GM19238 (cell line): ENCODE results near the gene HIVEP3.

Source experiments
- DNase-seq: peaks from one replicate; pipeline ENCODE4 v3.0.0; 2011; ENCODE audit warnings: low spot score; ENCODE audit not compliant: insufficient read length

HIVEP3 gene

GRCh38 chr1:41735139-41735538, 183.6 kb downstream of the HIVEP3 start:
- DNase-seq, result no peak

- no peak for DNase-seq
Observed at GRCh38 chr1:41734201-41734970, 184.3 kb downstream of the HIVEP3 start.

- DNase-seq, result no peak
Observed at GRCh38 chr1:41733725-41734124, 185.0 kb downstream of the HIVEP3 start.

- DNase-seq, result no peak
Observed at GRCh38 chr1:41733021-41733420, 185.7 kb downstream of the HIVEP3 start.

- no peak for DNase-seq
Observed at GRCh38 chr1:41731516-41732030, 187.1 kb downstream of the HIVEP3 start.

- no peak for DNase-seq
Observed at GRCh38 chr1:41730806-41731205, 187.9 kb downstream of the HIVEP3 start.

GRCh38 chr1:41728403-41729202, 190.1 kb downstream of the HIVEP3 start:
- peak; percentile 91 for DNase-seq

GRCh38 chr1:41727749-41728115, 191.0 kb downstream of the HIVEP3 start:
- DNase-seq, result no peak

GRCh38 chr1:41726899-41727748, 191.6 kb downstream of the HIVEP3 start:
- DNase-seq, result peak; percentile 42

- no peak for DNase-seq
Observed at GRCh38 chr1:41726292-41726691, 192.4 kb downstream of the HIVEP3 start.

- no peak for DNase-seq
Observed at GRCh38 chr1:41724926-41725325, 193.8 kb downstream of the HIVEP3 start.

- no peak for DNase-seq
Observed at GRCh38 chr1:41724248-41724647, 194.5 kb downstream of the HIVEP3 start.

- DNase-seq, result no peak
Observed at GRCh38 chr1:41723786-41724185, 194.9 kb downstream of the HIVEP3 start.

- DNase-seq, result no peak
Observed at GRCh38 chr1:41722184-41722583, 196.5 kb downstream of the HIVEP3 start.

GRCh38 chr1:41720861-41721410, 197.8 kb downstream of the HIVEP3 start:
- DNase-seq, result no peak

- no peak for DNase-seq
Observed at GRCh38 chr1:41719590-41719989, 199.1 kb downstream of the HIVEP3 start.

GRCh38 chr1:41719128-41719527, 199.6 kb downstream of the HIVEP3 start:
- no peak for DNase-seq

GRCh38 chr1:41718497-41718896, 200.2 kb downstream of the HIVEP3 start:
- no peak for DNase-seq

GRCh38 chr1:41716188-41717130, 202.3 kb downstream of the HIVEP3 start:
- DNase-seq, result no peak

- DNase-seq, result no peak
Observed at GRCh38 chr1:41715441-41716095, 203.2 kb downstream of the HIVEP3 start.
